ENCODE data around the gene STARD7.
A peak's percentile ranks its signal among the peaks of the same experiment; 100 is the strongest.
"Not testable (repeated sequence)": the region's sequence is repeated elsewhere in the genome, so short reads cannot be mapped to it uniquely, and the experiment has no call there.

Gene STARD7

GRCh38 chr2:96233436-96233835 lies 24.8 kb upstream of the STARD7 start:
- no peak overlapping the region for H3K4me2 ChIP-seq (ENCODE audit: low read length)
- H3K9ac ChIP-seq (ENCODE audit: low read length) = no peak overlapping the region
- no peak overlapping the region for H3K56ac ChIP-seq (ENCODE audit: low read length)
- no peak overlapping the region for H3K4ac ChIP-seq (ENCODE audit: low read depth, low read length)
- no peak overlapping the region for H3K4me3 ChIP-seq (ENCODE audit: low read length)
- H2BK120ac ChIP-seq (ENCODE audit: low read depth, low read length) = no peak overlapping the region
- no peaks in the 10 kb centered on the region for H3K79me1 ChIP-seq (ENCODE audit: low read length)
- H2BK15ac ChIP-seq (replicated peaks; ENCODE audit: low read depth) = no peak overlapping the region
- H3K79me2 ChIP-seq (ENCODE audit: control insufficient read depth, insufficient read depth, low read length) = no peaks in the 10 kb centered on the region
- H3K18ac ChIP-seq (ENCODE audit: low read length) = no peak overlapping the region
- H3K27ac ChIP-seq (ENCODE audit: low read depth, low read length) = no peak overlapping the region
- no peak overlapping the region for H2BK5ac ChIP-seq (ENCODE audit: low read length)
- H3K27me3 ChIP-seq (ENCODE audit: insufficient read depth, low read length, poor library complexity) = no peaks in the 10 kb centered on the region
- no peak overlapping the region for H3K23ac ChIP-seq (ENCODE audit: low read length)
- H3K36me3 ChIP-seq (ENCODE audit: control insufficient read depth, insufficient read depth, low read length) = no peaks in the 10 kb centered on the region
- H3K4me1 ChIP-seq (ENCODE audit: control insufficient read depth, low read depth, low read length) = no peaks in the 10 kb centered on the region
- WGBS (ENCODE audit: extremely low coverage, insufficient coverage, low lambda C conversion rate) = no CpG with 5 or more reads among the region's 6 CpGs
- H2AK5ac ChIP-seq (ENCODE audit: low read length) = no peak overlapping the region
- H4K8ac ChIP-seq (ENCODE audit: low read depth, low read length) = no peak overlapping the region
- H4K5ac ChIP-seq (ENCODE audit: low read length) = no peak overlapping the region
- no peak for DNase-seq

DNA sequence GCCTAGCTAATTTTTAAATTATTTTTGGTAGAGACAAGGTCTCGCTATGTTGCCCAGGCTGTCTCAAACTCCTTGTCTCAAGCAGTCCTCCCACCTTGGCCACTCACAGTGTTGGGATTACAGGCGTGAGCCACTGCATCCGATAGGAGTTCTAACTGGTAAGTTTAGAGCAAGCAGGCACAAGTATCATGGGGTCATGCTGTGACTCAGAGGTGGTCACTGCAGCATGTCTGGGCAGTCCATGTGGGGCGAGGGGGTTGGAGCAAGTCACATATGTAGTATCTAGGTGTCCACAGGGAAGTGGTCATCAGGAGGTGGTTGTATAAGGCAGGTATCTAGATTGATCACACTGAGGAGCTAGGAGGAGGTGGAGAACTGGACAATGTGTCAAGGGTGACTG lies 22.7 kb upstream of the STARD7 start:
- no peak overlapping the region for H4K8ac ChIP-seq (ENCODE audit: low read depth, low read length)
- H3K79me1 ChIP-seq (ENCODE audit: low read length) = no peaks in the 10 kb centered on the region
- no peak overlapping the region for H3K18ac ChIP-seq (ENCODE audit: low read length)
- WGBS (ENCODE audit: extremely low coverage, insufficient coverage, low lambda C conversion rate) = no CpG with 5 or more reads among the region's 4 CpGs
- H3K79me2 ChIP-seq (ENCODE audit: control insufficient read depth, insufficient read depth, low read length) = no peaks in the 10 kb centered on the region
- H3K4me3 ChIP-seq (ENCODE audit: low read length) = no peak overlapping the region
- H3K4me1 ChIP-seq (ENCODE audit: control insufficient read depth, low read depth, low read length) = no peaks in the 10 kb centered on the region
- no peak overlapping the region for H3K9ac ChIP-seq (ENCODE audit: low read length)
- no peak overlapping the region for H4K5ac ChIP-seq (ENCODE audit: low read length)
- no peak overlapping the region for H2BK15ac ChIP-seq (replicated peaks; ENCODE audit: low read depth)
- H2BK120ac ChIP-seq (ENCODE audit: low read depth, low read length) = no peak overlapping the region
- H3K56ac ChIP-seq (ENCODE audit: low read length) = no peak overlapping the region
- no peak overlapping the region for H3K27ac ChIP-seq (ENCODE audit: low read depth, low read length)
- H3K4me2 ChIP-seq (ENCODE audit: low read length) = no peak overlapping the region
- no peak overlapping the region for H2BK5ac ChIP-seq (ENCODE audit: low read length)
- no peak overlapping the region for H3K4ac ChIP-seq (ENCODE audit: low read depth, low read length)
- no peak overlapping the region for H3K23ac ChIP-seq (ENCODE audit: low read length)
- DNase-seq = no peak
- H3K27me3 ChIP-seq (ENCODE audit: insufficient read depth, low read length, poor library complexity) = no peaks in the 10 kb centered on the region
- H2AK5ac ChIP-seq (ENCODE audit: low read length) = no peak overlapping the region
- H3K36me3 ChIP-seq (ENCODE audit: control insufficient read depth, insufficient read depth, low read length) = no peaks in the 10 kb centered on the region

- H3K27ac ChIP-seq (ENCODE audit: low read depth, low read length) = no peak overlapping the region
- no peak overlapping the region for H2BK15ac ChIP-seq (replicated peaks; ENCODE audit: low read depth)
- no peak overlapping the region for H3K4me2 ChIP-seq (ENCODE audit: low read length)
- DNase-seq = no peak
- H3K4ac ChIP-seq (ENCODE audit: low read depth, low read length) = no peak overlapping the region
- H3K4me1 ChIP-seq (ENCODE audit: control insufficient read depth, low read depth, low read length) = no peaks in the 10 kb centered on the region
- no peak overlapping the region for H2BK5ac ChIP-seq (ENCODE audit: low read length)
- no peaks in the 10 kb centered on the region for H3K79me1 ChIP-seq (ENCODE audit: low read length)
- no peak overlapping the region for H3K18ac ChIP-seq (ENCODE audit: low read length)
- no peak overlapping the region for H4K5ac ChIP-seq (ENCODE audit: low read length)
- no peaks in the 10 kb centered on the region for H3K27me3 ChIP-seq (ENCODE audit: insufficient read depth, low read length, poor library complexity)
- no peaks in the 10 kb centered on the region for H3K79me2 ChIP-seq (ENCODE audit: control insufficient read depth, insufficient read depth, low read length)
- no peak overlapping the region for H3K4me3 ChIP-seq (ENCODE audit: low read length)
- no peak overlapping the region for H4K8ac ChIP-seq (ENCODE audit: low read depth, low read length)
- no peak overlapping the region for H3K23ac ChIP-seq (ENCODE audit: low read length)
- no peaks in the 10 kb centered on the region for H3K36me3 ChIP-seq (ENCODE audit: control insufficient read depth, insufficient read depth, low read length)
- no peak overlapping the region for H3K9ac ChIP-seq (ENCODE audit: low read length)
- no peak overlapping the region for H3K56ac ChIP-seq (ENCODE audit: low read length)
- no peak overlapping the region for H2BK120ac ChIP-seq (ENCODE audit: low read depth, low read length)
- no peak overlapping the region for H2AK5ac ChIP-seq (ENCODE audit: low read length)
- WGBS (ENCODE audit: extremely low coverage, insufficient coverage, low lambda C conversion rate) = no CpG with 5 or more reads among the region's 3 CpGs
Measured at GRCh38 chr2:96225016-96225533, 16.4 kb upstream of the STARD7 start.

DNA sequence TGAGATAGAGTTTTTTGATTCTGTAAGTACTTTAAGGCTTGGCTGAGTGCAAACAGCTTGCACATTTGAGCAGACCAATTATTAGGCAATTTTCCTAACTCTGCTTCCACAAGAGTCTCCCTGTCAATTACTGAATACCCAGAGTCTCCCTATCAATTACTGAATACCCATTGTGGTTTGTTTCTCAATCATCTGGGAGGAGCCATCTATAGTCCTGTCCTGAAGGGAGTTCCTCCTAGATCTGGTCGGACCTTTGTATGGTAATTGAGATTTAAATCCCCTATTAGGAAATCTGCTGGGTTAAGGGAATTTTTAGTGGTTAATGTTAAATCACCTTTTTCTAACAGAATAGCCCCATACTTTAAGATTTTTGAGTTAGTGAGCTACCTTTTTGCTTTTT lies 12.5 kb upstream of the STARD7 start:
- not testable (repeated sequence) for H3K56ac ChIP-seq (ENCODE audit: low read length); H3K4me3 ChIP-seq (ENCODE audit: low read length); H3K18ac ChIP-seq (ENCODE audit: low read length); H2BK5ac ChIP-seq (ENCODE audit: low read length); H3K27me3 ChIP-seq (ENCODE audit: insufficient read depth, low read length, poor library complexity); H4K5ac ChIP-seq (ENCODE audit: low read length); H3K4me1 ChIP-seq (ENCODE audit: control insufficient read depth, low read depth, low read length); H4K8ac ChIP-seq (ENCODE audit: low read depth, low read length); H3K4me2 ChIP-seq (ENCODE audit: low read length); H2AK5ac ChIP-seq (ENCODE audit: low read length); H2BK15ac ChIP-seq (replicated peaks; ENCODE audit: low read depth); H3K79me1 ChIP-seq (ENCODE audit: low read length); H2BK120ac ChIP-seq (ENCODE audit: low read depth, low read length); H3K4ac ChIP-seq (ENCODE audit: low read depth, low read length); H3K36me3 ChIP-seq (ENCODE audit: control insufficient read depth, insufficient read depth, low read length); H3K79me2 ChIP-seq (ENCODE audit: control insufficient read depth, insufficient read depth, low read length); H3K23ac ChIP-seq (ENCODE audit: low read length); H3K27ac ChIP-seq (ENCODE audit: low read depth, low read length); H3K9ac ChIP-seq (ENCODE audit: low read length)
- no CpG with 5 or more reads among the region's 1 CpG for WGBS (ENCODE audit: extremely low coverage, insufficient coverage, low lambda C conversion rate)
- peak; percentile 67 for DNase-seq

DNA sequence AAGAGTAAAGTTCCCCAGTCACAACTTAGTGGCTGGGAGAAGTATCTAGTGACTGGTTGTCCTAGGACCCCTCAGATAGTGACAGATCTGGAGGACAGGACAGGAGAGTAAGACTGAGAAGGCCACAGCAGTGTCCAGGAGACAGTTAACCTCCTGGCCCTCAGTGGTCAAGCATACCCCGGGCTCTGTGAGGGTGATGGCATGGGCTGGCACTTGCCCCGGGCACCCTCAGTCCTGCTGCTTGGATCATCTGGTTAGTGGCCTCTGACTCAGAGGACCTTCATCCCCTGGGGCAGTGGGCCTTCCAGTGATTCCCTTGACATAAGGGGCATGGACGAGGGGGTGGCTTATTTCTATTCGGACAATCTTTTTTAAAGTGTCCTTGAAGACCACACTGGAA lies 11.3 kb upstream of the STARD7 start:
- not testable (repeated sequence) for H3K18ac ChIP-seq (ENCODE audit: low read length); H3K4me3 ChIP-seq (ENCODE audit: low read length); DNase-seq; H3K56ac ChIP-seq (ENCODE audit: low read length); H2BK15ac ChIP-seq (replicated peaks; ENCODE audit: low read depth); H3K27ac ChIP-seq (ENCODE audit: low read depth, low read length); H3K36me3 ChIP-seq (ENCODE audit: control insufficient read depth, insufficient read depth, low read length); H3K4me1 ChIP-seq (ENCODE audit: control insufficient read depth, low read depth, low read length); H3K9ac ChIP-seq (ENCODE audit: low read length); H3K23ac ChIP-seq (ENCODE audit: low read length); H4K5ac ChIP-seq (ENCODE audit: low read length); H3K4ac ChIP-seq (ENCODE audit: low read depth, low read length); H2AK5ac ChIP-seq (ENCODE audit: low read length); H3K4me2 ChIP-seq (ENCODE audit: low read length); H3K79me1 ChIP-seq (ENCODE audit: low read length); H4K8ac ChIP-seq (ENCODE audit: low read depth, low read length); H3K79me2 ChIP-seq (ENCODE audit: control insufficient read depth, insufficient read depth, low read length); H3K27me3 ChIP-seq (ENCODE audit: insufficient read depth, low read length, poor library complexity); H2BK5ac ChIP-seq (ENCODE audit: low read length); H2BK120ac ChIP-seq (ENCODE audit: low read depth, low read length)
- WGBS (ENCODE audit: extremely low coverage, insufficient coverage, low lambda C conversion rate) = no CpG with 5 or more reads among the region's 4 CpGs

DNA sequence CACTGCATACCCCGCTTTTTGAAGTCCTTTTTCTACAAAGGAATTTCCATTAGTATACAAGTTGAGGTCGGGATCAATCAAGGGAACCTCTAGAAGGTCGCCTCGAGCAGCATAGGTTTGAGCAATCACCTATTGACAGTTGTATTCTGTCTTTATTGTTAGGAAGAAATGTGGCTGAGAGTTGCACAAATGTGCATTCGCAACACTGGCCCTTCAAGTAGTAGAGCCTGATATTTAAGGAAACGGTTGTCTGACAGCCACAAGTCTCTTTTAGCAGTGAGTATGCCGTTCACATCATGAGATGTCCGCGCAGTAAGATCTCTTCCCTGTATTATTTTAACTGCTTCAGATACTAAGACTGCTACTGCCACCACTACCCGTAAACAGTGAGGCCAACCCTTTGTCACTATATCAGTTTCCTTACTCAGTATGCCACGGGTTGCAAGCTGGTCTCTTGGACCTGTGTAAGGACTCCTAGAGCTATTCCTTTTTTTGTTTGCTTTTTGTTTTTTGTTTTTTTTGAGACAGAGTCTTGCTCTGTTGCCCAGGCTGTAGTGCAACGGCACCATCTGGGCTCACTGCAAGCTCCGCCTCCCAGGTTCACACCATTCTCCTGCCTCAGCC lies 10.0 kb upstream of the STARD7 start:
- no peak for DNase-seq
- H3K27me3 ChIP-seq (ENCODE audit: insufficient read depth, low read length, poor library complexity) = no peaks in the 10 kb centered on the region
- H2AK5ac ChIP-seq (ENCODE audit: low read length) = no peak overlapping the region
- no peak overlapping the region for H3K9ac ChIP-seq (ENCODE audit: low read length)
- H3K4ac ChIP-seq (ENCODE audit: low read depth, low read length) = no peak overlapping the region
- no peak overlapping the region for H2BK15ac ChIP-seq (replicated peaks; ENCODE audit: low read depth)
- H3K79me1 ChIP-seq (ENCODE audit: low read length) = no peaks in the 10 kb centered on the region
- no CpG with 5 or more reads among the region's 13 CpGs for WGBS (ENCODE audit: extremely low coverage, insufficient coverage, low lambda C conversion rate)
- no peak overlapping the region for H3K4me3 ChIP-seq (ENCODE audit: low read length)
- no peak overlapping the region for H3K56ac ChIP-seq (ENCODE audit: low read length)
- no peak overlapping the region for H2BK5ac ChIP-seq (ENCODE audit: low read length)
- no peak overlapping the region for H4K8ac ChIP-seq (ENCODE audit: low read depth, low read length)
- H3K18ac ChIP-seq (ENCODE audit: low read length) = no peak overlapping the region
- H3K79me2 ChIP-seq (ENCODE audit: control insufficient read depth, insufficient read depth, low read length) = no peaks in the 10 kb centered on the region
- H3K4me1 ChIP-seq (ENCODE audit: control insufficient read depth, low read depth, low read length) = no peaks in the 10 kb centered on the region
- H3K27ac ChIP-seq (ENCODE audit: low read depth, low read length) = no peak overlapping the region
- H3K23ac ChIP-seq (ENCODE audit: low read length) = no peak overlapping the region
- no peak overlapping the region for H2BK120ac ChIP-seq (ENCODE audit: low read depth, low read length)
- no peak overlapping the region for H3K4me2 ChIP-seq (ENCODE audit: low read length)
- no peak overlapping the region for H4K5ac ChIP-seq (ENCODE audit: low read length)
- H3K36me3 ChIP-seq (ENCODE audit: control insufficient read depth, insufficient read depth, low read length) = no peaks in the 10 kb centered on the region
